H54 (cell line): ENCODE results near the gene PAK1.
"Not testable (repeated sequence)": the region's sequence is repeated elsewhere in the genome, so short reads cannot be mapped to it uniquely, and the experiment has no call there.

Experiments used
- DNase-seq: peaks from one replicate; pipeline ENCODE4 v3.0.0; 2011; ENCODE audit warnings: low spot score, mixed read lengths; ENCODE audit not compliant: insufficient read length
- FAIRE-seq: peaks from 3 replicates; lab custom pipeline; 2011; peaks lifted over from hg19 to GRCh38; lab: Jason Lieb, UNC
- POLR2A ChIP-seq: IDR thresholded peaks from 2 replicates; pipeline ENCODE4 v1.6.1; 2011; ENCODE audit warnings: low read depth, mild to moderate bottlenecking, low read length

PAK1 gene

DNA sequence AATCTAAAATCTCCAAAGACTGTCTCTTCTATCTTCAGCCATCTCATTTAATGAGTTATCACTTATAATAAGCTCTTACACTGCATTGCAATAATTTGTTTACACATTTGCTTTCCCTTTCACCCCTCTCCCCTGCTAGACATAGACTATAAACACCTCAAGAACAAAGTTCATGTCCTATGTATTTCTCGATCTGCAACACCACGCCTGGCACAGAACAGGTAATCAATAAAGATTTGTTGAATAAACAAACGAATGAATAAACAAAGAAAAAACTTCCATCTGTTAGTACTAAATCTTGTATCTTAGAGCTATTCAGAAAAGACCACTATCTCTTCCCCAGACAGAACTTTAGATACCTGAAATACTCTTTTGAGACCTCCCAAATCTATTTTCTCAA, 77.6 kb downstream of the PAK1 start:
- DNase-seq (no peak), FAIRE-seq (no peak)
- no peak for TF ChIP-seq POLR2A

DNA sequence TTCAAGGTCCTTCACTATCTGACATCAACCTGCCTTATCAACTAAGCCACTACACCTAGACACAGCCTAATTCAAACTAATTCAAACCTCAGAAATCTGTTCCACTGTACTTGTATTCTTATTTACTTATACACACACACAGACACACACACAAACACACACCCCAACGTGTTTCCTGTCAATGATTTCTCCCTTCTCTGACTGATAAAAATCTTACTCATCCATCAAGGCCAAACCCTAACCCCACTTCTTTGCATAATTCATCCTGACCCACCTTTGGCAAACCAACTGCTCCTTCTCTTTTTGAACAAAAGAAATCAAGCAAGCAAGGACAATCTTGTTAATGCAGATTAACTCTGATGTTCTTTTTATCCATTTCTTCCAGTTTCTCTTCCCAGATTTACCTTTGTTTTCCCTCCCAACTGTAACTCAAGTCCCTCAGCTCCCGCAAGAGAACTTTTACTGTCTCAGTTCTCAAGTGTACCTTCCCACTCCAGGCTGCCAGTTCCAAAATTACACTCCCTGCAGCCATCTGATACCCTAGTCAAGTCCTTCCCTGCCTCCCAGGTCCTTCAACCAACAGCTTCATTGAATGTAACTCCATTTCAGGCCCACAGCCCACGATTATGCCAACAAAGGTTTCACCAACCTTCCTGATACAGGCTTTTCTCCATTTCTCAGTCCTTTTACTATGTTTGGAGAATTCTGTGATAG, 78.3 kb downstream of the PAK1 start:
- FAIRE-seq = peak; percentile 65
- no peak for DNase-seq
- no peak for TF ChIP-seq POLR2A

DNA sequence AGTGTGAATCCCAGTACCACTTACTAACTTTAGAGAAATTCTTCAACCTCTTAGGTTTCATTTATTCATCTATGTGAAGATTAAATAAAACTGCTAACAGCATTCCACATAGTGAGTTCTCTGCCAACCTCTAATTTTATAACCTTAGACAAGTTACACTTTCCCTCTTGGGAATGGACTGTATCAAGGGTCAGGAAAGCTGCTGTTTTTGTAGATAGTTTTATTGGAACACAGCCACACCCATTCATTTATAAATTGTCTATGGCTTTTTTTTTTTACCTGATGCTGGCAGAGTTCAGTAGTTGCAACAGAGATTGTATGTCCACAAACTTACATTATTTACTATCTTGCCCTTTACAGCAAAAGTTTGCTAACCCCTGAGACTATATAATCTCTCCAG, 81.1 kb downstream of the PAK1 start:
- DNase-seq = no peak
- TF ChIP-seq POLR2A = no peak
- FAIRE-seq = no peak

DNA sequence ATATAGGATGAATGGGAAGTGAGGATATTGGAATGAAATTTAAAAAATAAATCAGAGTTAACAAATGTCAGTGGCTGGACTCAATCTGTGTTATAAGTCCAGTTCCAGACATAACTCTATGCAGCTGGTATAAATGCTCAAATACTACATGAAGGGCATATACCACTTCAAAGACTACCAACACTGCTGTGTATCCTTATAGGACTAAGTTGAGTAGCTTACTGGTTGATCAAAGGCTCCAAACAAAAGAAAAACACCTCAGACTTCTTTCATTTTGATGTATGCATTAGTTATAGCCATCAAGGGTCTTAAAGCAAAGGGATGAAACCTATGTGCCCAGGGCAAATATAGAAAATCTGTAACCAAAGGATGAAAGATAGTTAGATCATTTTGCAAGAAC, 86.2 kb downstream of the PAK1 start:
- FAIRE-seq (no peak), DNase-seq (no peak)
- no peak for TF ChIP-seq POLR2A

DNA sequence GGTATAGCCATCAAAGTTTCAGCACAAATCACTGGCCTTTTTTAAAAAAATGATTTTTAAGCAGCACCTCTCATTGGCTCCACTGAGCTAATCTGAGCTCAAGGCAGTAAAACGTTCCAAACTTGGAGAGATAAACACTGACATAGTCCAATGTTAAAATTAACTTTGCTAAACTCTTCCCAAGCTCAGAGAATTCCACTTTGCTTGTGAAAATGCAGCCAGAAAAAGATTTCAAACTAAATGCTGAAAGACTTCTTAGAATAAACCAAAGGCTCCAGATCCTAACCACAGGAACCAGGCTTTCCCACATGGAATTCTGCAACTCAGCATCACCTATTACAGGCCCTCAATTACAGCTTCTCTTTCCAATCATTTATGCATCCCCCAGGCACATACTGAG, 87.7 kb downstream of the PAK1 start:
- no peak for FAIRE-seq
- TF ChIP-seq POLR2A = no peak
- DNase-seq = no peak

DNA sequence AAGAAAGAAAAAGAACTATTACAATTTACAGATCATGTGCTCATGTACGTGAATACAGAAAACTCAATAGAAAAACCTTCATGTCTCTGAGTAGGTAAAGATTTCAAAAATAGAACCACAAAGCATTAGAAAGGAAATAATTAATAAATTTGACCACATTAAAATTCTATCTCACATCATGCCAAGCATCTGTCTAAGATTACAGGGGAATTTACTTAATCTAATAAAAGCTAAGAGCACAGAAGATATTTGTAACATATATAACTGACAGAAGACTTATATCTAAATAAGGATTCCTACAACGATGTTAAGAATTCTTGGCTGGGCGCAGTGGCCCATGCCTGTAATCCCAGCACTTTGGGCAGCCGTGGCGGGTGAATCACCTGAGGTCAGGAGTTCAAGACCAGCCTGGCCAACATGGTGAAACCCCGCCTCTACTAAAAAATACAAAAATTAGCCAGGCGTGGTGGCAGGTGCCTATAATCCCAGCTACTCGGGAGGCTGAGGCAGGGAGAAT, 88.6 kb downstream of the PAK1 start:
- not testable (repeated sequence) for FAIRE-seq, DNase-seq

DNA sequence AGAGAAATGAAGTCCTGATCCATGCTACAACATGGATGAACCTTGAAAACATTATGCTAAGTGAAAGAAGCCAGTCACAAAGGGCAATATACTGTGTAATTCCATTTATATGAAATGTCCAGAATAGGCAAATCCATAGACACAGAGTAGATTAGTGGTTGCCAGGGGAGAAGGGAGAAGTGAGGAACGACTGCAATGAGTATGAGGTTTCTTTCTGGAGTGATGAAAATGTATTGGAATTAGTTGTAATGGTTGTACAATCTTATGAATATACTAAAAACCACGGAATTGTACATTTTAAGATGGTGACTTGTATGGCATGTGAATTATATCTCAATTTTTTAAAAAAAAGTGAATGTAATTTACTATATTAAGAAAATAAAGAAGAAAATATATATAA, 89.3 kb downstream of the PAK1 start:
- FAIRE-seq = no peak
- DNase-seq = no peak
- no peak for TF ChIP-seq POLR2A

DNA sequence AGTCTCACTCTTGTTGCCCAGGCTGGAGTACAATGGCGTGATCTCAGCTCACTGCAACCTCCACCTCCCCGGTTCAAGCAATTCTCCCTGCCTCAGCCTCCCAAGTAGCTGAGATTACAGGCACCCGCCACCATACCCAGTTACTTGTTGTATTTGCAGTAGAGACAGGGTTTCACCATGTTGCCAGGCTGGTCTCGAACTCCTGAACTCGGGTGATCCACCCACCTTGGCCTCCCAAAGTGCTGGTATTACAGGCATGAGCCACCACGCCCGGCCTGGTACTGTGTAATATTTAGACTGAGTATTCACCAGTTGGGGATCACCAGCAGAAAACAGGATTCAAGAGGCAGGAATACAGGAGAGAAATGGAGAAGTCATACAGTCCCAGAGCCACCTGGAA, 90.5 kb downstream of the PAK1 start:
- not testable (repeated sequence) for FAIRE-seq, DNase-seq

DNA sequence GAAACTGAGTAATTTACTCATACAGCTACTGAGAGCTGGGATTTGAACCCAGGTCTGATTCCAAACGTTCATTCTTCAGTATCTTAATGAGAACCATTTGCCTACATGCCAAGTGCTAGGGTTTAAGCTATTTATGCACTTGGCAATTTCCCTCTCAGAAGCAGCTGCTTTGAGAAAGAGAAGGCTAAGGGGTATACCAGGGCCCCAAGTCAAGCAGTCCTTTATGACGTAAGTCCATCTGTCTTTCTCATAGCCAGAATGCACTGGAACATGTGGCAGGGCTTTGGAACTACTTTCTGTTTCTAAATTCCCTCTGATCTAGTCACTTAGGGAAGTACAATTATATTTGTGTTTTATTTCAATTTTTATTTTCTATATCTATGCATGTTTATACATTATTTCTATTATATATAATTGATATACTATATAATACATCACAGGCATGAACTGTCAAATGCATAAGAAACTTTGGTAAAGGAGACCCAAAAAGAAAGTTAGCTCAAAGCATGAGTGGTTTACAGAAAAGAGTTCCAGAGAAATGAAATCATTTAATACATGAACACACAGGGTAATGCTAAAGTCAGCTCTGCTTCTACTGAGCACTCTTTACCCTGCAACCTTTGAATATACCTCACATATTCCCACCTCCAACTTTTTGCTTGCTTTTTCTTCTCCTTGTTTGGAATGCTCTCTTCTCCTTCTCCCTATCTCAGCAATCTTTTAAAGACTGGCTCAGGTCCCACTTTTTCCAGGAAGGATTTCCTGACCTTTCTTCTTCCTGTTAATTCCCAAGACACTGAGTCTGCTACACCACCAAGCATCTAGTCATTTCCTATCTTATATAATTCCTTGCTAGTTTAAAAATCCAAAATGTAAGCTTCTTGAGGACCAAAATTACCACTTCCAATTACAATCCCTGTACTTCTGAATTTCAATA, 91.9 kb downstream of the PAK1 start:
- TF ChIP-seq POLR2A = no peak
- no peak for DNase-seq
- no peak for FAIRE-seq

DNA sequence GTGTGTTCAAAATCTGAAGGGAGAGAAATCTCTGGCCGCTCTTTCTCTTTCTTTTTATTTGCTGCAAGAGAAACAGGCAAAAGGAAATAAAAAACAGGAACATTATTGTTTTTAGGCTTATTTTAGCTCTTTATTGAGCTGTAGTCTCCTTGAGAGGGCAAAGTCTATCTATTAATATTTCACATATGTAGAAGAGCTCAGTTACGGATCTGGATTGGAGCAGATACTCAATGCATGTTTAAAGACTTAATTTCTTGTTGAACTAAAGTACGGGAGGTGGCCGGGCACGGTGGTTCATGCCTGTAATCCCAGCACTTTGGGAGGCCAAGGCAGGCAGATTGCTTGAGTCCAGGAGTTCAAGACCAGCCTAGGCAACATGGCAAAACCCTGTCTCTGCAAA, 94.0 kb downstream of the PAK1 start:
- no peak for TF ChIP-seq POLR2A
- FAIRE-seq (no peak), DNase-seq (no peak)

DNA sequence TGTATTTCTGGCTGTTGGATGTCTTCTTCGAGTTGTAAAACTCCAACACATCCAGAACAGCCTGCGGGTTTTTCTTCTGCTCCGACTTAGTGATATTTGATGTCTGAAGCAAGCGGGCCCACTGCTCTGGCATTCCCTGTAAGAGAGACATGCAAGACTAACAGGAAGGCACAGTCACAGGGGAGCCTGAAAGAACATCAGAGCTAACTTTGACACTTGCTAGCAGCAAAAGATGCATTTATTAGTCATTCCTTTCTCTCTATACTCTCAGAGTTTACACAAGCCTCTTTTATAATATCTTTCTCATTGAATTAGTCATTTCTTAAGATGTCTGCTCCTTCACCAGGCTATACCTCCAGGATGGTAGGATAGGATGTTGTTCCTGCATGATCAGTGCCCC, 94.6 kb downstream of the PAK1 start:
- TF ChIP-seq POLR2A = no peak
- FAIRE-seq (no peak), DNase-seq (peak; percentile 5)

DNA sequence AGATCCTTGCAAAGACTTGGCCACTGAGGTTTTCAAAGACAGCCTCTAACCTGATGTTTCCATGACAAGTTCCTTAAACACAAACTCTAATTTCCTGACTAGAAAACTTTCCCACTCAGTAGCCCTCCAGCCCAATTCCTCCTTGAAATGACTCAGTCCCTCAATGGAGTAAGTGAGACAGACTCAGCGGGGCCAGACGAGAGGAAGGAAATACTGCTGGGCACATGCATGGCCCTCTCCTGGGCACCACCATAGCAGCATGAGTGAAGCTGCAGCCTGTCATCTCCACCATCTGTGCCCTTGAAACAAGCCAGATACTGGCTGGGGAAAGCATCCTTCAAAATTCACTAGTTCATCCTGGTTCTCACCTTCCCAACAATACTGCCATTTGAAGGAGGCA, 96.2 kb downstream of the PAK1 start:
- no peak for DNase-seq
- FAIRE-seq = no peak
- no peak for TF ChIP-seq POLR2A

DNA sequence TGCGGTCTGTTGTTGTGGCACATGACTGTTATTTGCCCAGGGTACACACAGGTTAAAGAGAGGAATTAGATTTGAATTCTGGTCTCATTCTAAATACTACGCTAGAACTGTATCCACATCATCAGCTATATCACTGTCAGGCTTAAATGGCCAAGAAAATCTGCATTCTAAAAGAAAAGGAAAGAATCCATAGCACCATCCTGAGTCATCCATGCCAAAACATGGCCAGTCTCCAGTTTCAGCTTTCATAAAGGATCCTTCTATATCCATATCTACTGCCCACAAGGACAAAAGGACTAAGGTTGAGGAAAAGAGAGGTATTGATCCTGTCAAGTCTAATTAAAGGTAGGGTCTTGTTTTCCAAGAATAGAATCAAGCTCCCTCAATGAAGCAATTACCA, 98.8 kb downstream of the PAK1 start:
- DNase-seq (no peak), FAIRE-seq (no peak)
- no peak for TF ChIP-seq POLR2A

DNA sequence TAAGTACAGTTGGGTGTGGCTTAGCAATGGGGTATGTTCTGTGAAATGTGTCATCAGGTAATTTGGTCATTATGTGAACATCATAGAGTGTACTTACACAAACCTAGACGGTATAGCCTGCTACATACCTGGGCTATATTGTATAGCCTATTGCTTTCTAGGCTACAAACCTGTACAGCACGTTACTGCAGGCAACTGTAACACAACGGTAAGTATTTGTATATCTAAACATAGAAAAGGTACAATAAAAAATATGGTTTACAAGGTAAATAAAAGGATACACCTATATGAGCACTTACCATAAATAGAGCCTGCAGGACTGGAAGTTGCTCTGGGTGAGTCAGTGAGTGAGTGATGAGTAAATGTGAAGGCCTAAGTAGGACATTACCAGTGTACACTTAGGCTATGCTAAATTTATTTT, 99.3 kb downstream of the PAK1 start:
- no peak for TF ChIP-seq POLR2A
- DNase-seq = no peak
- FAIRE-seq = no peak
